ENCODE measurements around the gene ERCC2.
"Not testable (repeated sequence)": the region's sequence is repeated elsewhere in the genome, so short reads cannot be mapped to it uniquely, and the experiment has no call there.

Gene ERCC2

GRCh38 chr19:45370410-45371204 is at the start of gene ERCC2:
ERCC2 (minus strand) TSS chr19:45370573; CDS start chr19:45370540, 33 bp downstream.
- peak; percentile 99 to 100 for DNase-seq (ENCODE audit: low read depth in 2 of 2)

GRCh38 chr19:45419895-45420294 is 49.5 kb upstream of the ERCC2 start:
- no peak for DNase-seq (ENCODE audit: low read depth in 2 of 2)

- no peak for DNase-seq (ENCODE audit: low read depth in 2 of 2)
These were observed 49.0 kb upstream of the ERCC2 start for GRCh38 chr19:45419396-45419795.

- no peak for DNase-seq (ENCODE audit: low read depth in 2 of 2)
These were observed 48.4 kb upstream of the ERCC2 start for GRCh38 chr19:45418802-45419201.

- no peak for DNase-seq (ENCODE audit: low read depth in 2 of 2)
These were observed 46.8 kb upstream of the ERCC2 start for GRCh38 chr19:45417151-45417550.

- DNase-seq (ENCODE audit: low read depth in 2 of 2), result no peak
These were observed 44.1 kb upstream of the ERCC2 start for GRCh38 chr19:45414468-45414867.

- no peak for DNase-seq (ENCODE audit: low read depth in 2 of 2)
These were observed 43.1 kb upstream of the ERCC2 start for GRCh38 chr19:45413497-45413896.

GRCh38 chr19:45410330-45410729 is 40.0 kb upstream of the ERCC2 start:
- DNase-seq (ENCODE audit: low read depth in 2 of 2), result not testable (repeated sequence)

GRCh38 chr19:45409557-45409920 is 39.2 kb upstream of the ERCC2 start:
- no peak for DNase-seq (ENCODE audit: low read depth in 2 of 2)

- DNase-seq (ENCODE audit: low read depth in 2 of 2), result no peak
These were observed 38.6 kb upstream of the ERCC2 start for GRCh38 chr19:45408830-45409556.

- no peak for DNase-seq (ENCODE audit: low read depth in 2 of 2)
These were observed 37.7 kb upstream of the ERCC2 start for GRCh38 chr19:45408121-45408520.

- DNase-seq (ENCODE audit: low read depth in 2 of 2), result not testable (repeated sequence)
These were observed 37.2 kb upstream of the ERCC2 start for GRCh38 chr19:45407585-45407984.

GRCh38 chr19:45407091-45407375 is 36.7 kb upstream of the ERCC2 start:
- DNase-seq (ENCODE audit: low read depth in 2 of 2), result no peak

GRCh38 chr19:45406226-45407090 is 36.1 kb upstream of the ERCC2 start, which contains the start of gene POLR1G:
POLR1G (plus strand) TSS chr19:45406644; CDS start chr19:45406697, 53 bp downstream.
- DNase-seq (ENCODE audit: low read depth in 2 of 2), result peak; percentile 69 to 72

GRCh38 chr19:45405435-45406225 is 35.3 kb upstream of the ERCC2 start:
- DNase-seq (ENCODE audit: low read depth in 2 of 2), result peak; percentile 78

GRCh38 chr19:45404557-45405434 is 34.4 kb upstream of the ERCC2 start, which contains the start of gene PPP1R13L:
PPP1R13L (minus strand) TSS chr19:45405069; CDS start chr19:45398318, 6,751 bp downstream.
- peak; percentile 49 to 64 for DNase-seq (ENCODE audit: low read depth in 2 of 2)

GRCh38 chr19:45403781-45404556 is 33.6 kb upstream of the ERCC2 start:
- peak; percentile 59 to 70 for DNase-seq (ENCODE audit: low read depth in 2 of 2)

GRCh38 chr19:45403272-45403671 is 32.9 kb upstream of the ERCC2 start:
- no peak for DNase-seq (ENCODE audit: low read depth in 2 of 2)

- DNase-seq (ENCODE audit: low read depth in 2 of 2), result no peak
These were observed 32.1 kb upstream of the ERCC2 start for GRCh38 chr19:45402298-45403061.

Data from stimulated activated CD4-positive, alpha-beta T cell treated with anti-CD3 and anti-CD28 coated beads, Interleukin-4, amount 100 ng/mL, for 48 hours (primary cell).